Measurements from ENCODE around the gene ELMO2.
A peak's percentile ranks its signal among the peaks of the same experiment; 100 is the strongest.

Gene ELMO2

GRCh38 chr20:46368902-46369268 lies 37.5 kb downstream of the ELMO2 start:
- peak overlapping the region in 1 of 3 experiments; percentile 13 for H3K4me3 Mint-ChIP-seq
- H3K36me3 Mint-ChIP-seq (ENCODE audit: low read depth), result peaks cover 77% of the 10 kb centered on the region
- peaks cover 6% of the 10 kb centered on the region for H3K4me1 Mint-ChIP-seq
- no peak overlapping the region for H3K27ac Mint-ChIP-seq
- TF ChIP-seq, protein P1, sequence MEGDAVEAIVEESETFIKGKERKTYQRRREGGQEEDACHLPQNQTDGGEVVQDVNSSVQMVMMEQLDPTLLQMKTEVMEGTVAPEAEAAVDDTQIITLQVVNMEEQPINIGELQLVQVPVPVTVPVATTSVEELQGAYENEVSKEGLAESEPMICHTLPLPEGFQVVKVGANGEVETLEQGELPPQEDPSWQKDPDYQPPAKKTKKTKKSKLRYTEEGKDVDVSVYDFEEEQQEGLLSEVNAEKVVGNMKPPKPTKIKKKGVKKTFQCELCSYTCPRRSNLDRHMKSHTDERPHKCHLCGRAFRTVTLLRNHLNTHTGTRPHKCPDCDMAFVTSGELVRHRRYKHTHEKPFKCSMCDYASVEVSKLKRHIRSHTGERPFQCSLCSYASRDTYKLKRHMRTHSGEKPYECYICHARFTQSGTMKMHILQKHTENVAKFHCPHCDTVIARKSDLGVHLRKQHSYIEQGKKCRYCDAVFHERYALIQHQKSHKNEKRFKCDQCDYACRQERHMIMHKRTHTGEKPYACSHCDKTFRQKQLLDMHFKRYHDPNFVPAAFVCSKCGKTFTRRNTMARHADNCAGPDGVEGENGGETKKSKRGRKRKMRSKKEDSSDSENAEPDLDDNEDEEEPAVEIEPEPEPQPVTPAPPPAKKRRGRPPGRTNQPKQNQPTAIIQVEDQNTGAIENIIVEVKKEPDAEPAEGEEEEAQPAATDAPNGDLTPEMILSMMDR (IDR thresholded peaks at IDR 0.05; ENCODE audit: unreplicated experiment in 3 of 3), result no peak
- no peaks in the 10 kb centered on the region for H3K27me3 Mint-ChIP-seq (ENCODE audit: low read depth)
- no peaks in the 10 kb centered on the region for H3K9me3 Mint-ChIP-seq

DNA sequence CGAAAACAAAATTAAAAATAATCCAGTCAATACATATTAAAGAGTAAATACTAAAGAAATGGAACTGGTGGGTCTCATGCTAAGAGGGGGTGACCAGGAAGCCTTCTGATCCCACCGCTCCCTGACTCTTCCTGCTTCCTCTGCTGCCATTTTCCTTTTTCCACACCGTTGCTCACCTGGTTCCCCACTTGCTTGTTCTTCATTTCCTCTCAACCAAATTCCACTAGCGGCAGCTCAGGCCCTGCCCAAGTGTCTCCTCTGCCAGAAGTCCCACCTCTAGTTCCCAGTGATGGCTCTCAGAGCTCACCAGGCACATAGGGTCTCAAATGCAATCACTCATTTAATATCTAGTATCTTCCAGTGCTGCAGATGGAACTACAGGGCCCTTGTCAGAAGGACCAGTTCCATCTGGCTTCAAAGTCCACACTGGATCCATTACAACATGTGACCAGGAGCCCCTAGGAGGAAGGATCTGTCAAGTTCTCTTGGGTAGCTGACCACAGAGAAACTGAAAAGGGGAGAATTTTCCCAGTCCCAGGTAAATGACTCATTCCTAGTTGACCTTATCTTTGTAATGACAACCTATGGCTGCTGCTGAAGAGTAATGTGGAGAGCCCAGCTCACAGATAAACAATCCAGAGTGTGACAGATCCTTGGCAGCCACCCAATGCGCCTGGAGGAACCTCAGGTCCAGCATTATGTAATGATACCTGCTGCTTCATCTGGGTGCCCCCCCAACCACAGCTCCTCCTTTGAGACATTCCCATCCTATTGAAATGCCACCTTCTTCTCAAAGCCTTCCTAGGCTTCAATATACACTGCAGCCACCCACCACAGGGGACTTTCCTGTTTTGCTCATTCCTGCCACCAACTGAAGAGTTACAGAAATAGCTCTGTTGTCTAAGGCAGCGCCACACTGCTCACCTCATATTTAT lies 38.2 kb downstream of the ELMO2 start:
- no peak overlapping the region for H3K27ac Mint-ChIP-seq
- H3K4me3 Mint-ChIP-seq, result peak overlapping the region; percentile 32 to 70 (median 63)
- peaks cover 13% of the 10 kb centered on the region for H3K4me1 Mint-ChIP-seq
- no peaks in the 10 kb centered on the region for H3K27me3 Mint-ChIP-seq (ENCODE audit: low read depth)
- H3K36me3 Mint-ChIP-seq (ENCODE audit: low read depth), result peaks cover 72% of the 10 kb centered on the region
- TF ChIP-seq, protein P1 (IDR thresholded peaks at IDR 0.05; ENCODE audit: unreplicated experiment in 3 of 3), result no peak
- no peaks in the 10 kb centered on the region for H3K9me3 Mint-ChIP-seq

DNA sequence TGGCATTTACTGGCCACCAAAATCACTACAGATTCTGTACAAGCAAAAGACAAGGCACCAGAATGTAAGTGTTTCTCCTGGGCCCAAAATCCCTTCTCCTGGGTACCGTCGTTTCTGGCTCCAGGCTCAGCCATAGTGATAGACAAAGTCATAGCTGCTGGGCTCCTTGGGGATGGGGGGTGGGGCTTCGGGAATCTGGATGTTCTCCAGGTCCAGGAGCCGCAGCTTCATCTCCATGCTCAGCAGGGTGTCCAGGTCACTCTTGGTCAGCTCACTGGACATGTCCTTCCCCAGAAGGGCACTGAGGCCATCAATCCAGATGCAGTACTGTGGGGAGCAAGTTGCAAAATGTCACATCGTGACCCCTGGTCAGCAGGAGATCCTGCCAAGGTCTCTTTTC lies 39.2 kb downstream of the ELMO2 start:
- Mint-ChIP-seq H3K4me1 (peaks cover 16% of the 10 kb centered on the region), H3K27ac (no peak overlapping the region), H3K9me3 (no peaks in the 10 kb centered on the region), H3K27me3 (ENCODE audit: low read depth) (no peaks in the 10 kb centered on the region), H3K36me3 (ENCODE audit: low read depth) (peaks cover 62% of the 10 kb centered on the region), H3K4me3 (no peak overlapping the region)
- TF ChIP-seq, protein P1 (IDR thresholded peaks at IDR 0.05; ENCODE audit: unreplicated experiment in 3 of 3), result no peak

GRCh38 chr20:46366826-46367225 lies 39.6 kb downstream of the ELMO2 start:
- Mint-ChIP-seq H3K4me1 (peaks cover 16% of the 10 kb centered on the region), H3K27ac (no peak overlapping the region), H3K4me3 (peak overlapping the region in 2 of 3 experiments; percentile 44 to 60), H3K27me3 (ENCODE audit: low read depth) (no peaks in the 10 kb centered on the region), H3K9me3 (no peaks in the 10 kb centered on the region), H3K36me3 (ENCODE audit: low read depth) (peaks cover 58% of the 10 kb centered on the region)
- TF ChIP-seq, protein P1 (IDR thresholded peaks at IDR 0.05; ENCODE audit: unreplicated experiment in 3 of 3), result no peak

- H3K4me3 Mint-ChIP-seq, result peak overlapping the region; percentile 90 to 94 (median 90)
- peak overlapping the region in 1 of 3 experiments; percentile 82 for H3K27ac Mint-ChIP-seq
- no peaks in the 10 kb centered on the region for H3K27me3 Mint-ChIP-seq (ENCODE audit: low read depth)
- peaks cover 46% of the 10 kb centered on the region for H3K36me3 Mint-ChIP-seq (ENCODE audit: low read depth)
- peaks cover 16% of the 10 kb centered on the region for H3K4me1 Mint-ChIP-seq
- TF ChIP-seq, protein P1 (IDR thresholded peaks at IDR 0.05; ENCODE audit: unreplicated experiment in 3 of 3), result no peak
- H3K9me3 Mint-ChIP-seq, result no peaks in the 10 kb centered on the region
Measured at GRCh38 chr20:46365487-46366220, 40.8 kb downstream of the ELMO2 start.

Measured in nephron (organoid).